ENCODE results near the gene MRPS21.

MRPS21 gene

DNA sequence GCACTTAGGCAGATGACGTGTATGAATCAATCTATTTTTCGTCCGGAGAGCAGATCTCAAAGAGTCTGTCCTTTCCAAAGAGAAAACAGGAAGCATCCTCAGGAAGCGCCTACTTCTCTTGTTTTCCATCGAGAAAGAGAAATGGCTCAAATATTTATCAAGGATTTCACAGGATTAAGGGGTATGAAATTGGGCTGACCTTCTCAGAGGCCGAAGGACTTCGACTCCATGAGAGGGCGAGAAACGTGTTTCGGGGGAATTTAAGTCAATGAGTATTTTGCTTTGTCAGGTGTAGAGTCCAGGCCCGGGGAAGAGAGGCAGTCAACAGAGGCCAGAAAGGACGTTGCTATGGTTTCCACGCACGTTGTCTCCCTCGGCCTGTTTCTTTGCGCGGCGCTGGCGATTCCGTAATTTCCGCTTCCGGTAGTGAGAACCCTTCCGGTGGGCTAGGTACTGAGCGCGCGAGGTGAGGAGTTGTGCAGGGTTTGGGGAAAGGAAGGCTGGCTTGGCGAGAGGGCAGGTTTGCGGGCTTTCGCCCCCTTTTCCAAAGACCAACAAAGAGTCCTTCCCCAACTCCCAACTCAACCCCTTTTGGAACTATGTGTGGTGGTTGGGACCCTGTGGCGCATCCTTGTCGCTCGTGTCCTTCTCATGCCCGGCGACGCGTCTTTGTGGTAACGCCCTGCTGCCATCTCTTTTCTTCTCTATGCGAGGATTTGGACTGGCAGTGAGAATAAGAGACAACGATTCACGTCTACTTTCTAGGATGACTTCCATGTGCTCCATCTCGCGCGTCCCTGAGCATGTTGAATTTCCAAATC is at the start of gene MRPS21:
Gene MRPS21, plus strand, starts transcription at position 429 of the 821 bp plus-strand sequence. CDS start 506 bp downstream, outside the sequence.
- DNase-seq (ENCODE audit: low read depth, low spot score) = peak; percentile 95

DNA sequence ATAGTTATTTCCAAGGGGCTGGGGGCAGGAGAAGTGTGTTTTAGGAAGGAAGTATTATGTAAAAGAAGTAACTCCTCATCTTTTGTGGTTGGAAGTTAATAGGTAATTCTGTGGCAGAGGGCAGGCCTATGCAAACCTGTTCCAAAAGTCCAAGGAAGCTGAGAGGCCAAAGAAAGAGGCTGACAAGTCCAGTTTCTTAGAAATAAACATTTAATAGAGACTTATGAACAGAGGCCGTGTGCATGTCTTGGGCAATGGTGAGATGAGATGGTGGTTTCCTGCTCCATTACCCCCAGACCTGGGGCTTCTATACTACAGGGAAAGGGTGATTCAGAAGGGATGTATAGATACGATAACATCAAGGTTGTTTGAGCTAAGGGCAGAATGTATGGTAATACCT is 43.7 kb upstream of the MRPS21 start:
- DNase-seq (ENCODE audit: low read depth, low spot score) = no peak

DNA sequence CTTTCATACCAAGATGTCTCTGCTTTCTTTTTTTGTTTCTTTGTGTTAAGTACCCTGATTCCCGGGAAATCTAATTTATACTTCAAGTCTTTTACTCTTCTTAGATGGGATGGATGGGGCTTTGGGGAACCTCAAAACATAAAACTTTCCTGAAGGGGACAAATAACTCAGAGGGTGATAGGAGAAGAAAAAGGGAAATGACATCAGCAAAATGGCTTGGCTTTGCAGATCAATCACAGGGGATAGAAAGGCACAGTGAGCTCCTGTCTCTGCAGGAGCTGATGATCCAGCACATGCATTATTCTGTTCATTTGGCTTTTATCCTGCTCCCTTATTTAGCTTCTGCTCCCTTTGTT is 37.5 kb upstream of the MRPS21 start:
- no peak for DNase-seq (ENCODE audit: low read depth, low spot score)

DNA sequence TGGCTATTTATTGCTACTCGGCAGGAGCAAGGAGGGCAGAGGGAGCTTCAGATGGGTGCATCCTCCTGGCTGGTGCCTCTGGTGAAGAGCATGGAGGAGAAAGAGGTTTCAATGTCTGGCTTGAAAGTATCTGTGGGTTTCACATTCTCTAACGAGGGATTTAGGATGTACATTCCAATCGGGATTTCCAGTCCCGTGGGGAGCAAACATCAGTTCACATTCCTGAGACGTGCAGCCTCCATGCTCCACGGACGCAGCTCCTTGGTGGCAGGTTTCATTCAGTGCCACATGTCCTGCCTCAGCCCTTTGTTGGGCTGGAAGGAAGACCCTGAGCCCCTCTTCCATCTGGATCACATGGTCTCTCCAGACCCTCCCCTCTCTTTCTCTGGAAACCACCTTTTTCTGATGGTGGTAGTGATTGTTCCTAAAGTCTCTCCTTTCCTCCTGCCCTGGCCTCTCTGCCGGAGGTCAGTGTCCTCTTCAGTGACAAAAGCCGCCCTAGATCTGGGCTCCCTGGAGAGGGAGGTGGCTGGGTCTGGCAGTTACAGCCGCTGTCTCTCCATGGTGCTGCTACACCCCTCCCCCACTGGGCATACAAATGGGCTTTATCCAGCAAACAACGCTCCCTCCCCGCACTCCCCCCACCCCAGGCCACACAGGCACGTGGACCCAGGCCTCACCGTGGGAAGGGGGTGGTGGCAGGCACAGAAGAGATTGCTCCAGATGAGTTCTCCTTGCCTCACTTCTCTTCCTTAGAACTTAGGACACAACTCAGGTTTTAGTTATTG is 36.9 kb upstream of the MRPS21 start:
- DNase-seq (ENCODE audit: low read depth, low spot score) = peak; percentile 53

- peak; percentile 49 for DNase-seq (ENCODE audit: low read depth, low spot score)
These were observed 35.8 kb upstream of the MRPS21 start, which contains the start of gene CA14 for GRCh38 chr1:150257624-150258585. TSS of gene CA14 (plus strand) at chr1:150257774. CDS start at chr1:150258129, 355 bp downstream.

DNA sequence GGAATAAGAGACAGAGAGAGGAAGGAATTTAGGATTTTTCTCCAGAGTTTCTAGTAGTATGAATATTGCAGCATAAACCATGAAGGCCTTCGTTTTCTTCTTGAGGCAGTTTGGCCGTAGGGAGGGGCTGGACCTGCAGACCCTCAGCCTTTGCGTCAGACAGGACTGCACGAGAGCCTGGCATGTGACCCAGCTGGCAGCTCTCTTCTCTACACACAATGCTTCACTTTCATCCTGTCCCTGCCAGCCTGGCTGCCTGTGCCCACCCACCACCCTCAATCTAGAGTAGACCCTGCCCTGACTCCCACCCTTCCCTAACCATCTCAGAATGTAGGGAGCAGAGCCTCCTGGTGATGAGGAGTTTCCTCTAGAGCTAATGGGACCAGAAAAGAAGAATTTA is 34.4 kb upstream of the MRPS21 start:
- DNase-seq (ENCODE audit: low read depth, low spot score) = no peak

GRCh38 chr1:150259758-150260669 is 33.6 kb upstream of the MRPS21 start:
- peak; percentile 50 for DNase-seq (ENCODE audit: low read depth, low spot score)

- no peak for DNase-seq (ENCODE audit: low read depth, low spot score)
These were observed 32.3 kb upstream of the MRPS21 start for GRCh38 chr1:150261367-150261766.

DNA sequence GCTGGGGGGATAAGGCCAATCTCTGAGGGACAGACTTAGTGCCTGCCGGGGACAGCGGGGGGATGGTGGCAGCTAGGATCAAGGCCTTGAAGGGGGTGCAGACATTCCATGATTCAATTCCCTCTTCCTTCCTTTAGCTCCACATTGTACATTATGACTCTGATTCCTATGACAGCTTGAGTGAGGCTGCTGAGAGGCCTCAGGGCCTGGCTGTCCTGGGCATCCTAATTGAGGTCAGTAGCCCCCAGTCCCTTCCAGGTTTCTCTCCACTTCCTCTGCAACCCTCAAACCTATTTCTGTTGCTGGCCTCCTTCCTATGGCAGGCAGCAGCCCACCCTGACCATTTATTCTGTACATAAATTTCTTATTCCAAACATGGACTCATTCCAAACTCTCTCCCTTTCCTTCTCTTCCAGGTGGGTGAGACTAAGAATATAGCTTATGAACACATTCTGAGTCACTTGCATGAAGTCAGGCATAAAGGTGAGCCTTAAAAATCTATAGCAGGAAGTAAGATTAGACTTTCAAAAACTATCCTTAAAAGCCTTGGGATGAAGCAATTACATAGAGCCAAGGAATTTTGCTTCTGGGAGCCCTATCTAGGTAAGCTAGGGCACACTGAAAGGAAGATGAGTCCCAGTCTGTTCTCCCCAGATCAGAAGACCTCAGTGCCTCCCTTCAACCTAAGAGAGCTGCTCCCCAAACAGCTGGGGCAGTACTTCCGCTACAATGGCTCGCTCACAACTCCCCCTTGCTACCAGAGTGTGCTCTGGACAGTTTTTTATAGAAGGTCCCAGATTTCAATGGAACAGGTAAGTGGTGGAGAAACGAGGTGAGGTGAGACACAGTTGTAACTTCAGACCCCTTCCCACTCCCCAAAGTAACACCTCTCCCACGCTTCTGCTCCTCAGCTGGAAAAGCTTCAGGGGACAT is 31.0 kb upstream of the MRPS21 start:
- DNase-seq (ENCODE audit: low read depth, low spot score) = no peak

DNA sequence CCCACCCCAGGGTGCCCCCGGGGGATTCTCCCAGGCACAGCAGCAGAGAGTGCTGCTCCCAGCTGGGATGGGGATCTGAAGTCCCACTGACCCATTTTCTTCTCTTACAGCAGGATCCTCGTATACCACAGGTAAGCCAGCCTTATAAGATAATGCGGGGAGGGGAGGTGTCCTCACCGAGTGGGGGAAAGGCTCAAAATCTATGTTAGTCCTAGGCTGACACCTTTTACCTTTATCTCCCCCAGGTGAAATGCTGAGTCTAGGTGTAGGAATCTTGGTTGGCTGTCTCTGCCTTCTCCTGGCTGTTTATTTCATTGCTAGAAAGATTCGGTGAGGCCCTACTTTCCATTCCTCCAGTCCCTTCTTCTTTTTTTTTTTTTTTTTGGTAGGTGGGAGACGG is 30.1 kb upstream of the MRPS21 start:
- no peak for DNase-seq (ENCODE audit: low read depth, low spot score)

DNA sequence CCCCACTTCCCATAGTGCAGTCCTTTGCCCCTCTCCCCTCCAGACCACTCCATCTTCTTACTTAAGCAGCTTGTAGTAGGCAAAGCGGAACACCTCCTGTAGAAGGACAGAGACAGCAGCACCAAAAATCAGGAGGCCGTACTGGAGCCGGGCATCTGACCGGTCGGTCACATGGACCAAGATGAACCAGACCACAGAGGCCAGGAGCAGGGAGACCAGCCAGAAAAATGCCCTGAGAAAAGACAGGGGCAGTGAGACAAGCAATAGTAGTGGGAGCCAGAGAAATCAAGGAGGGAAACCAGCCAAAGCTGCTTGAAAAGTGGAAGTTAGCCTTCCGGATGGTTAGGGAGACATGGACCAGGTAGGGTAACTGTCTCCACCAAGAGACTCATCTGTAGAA is 25.8 kb upstream of the MRPS21 start:
- no peak for DNase-seq (ENCODE audit: low read depth, low spot score)

- DNase-seq (ENCODE audit: low read depth, low spot score) = peak; percentile 33
These were observed 25.3 kb upstream of the MRPS21 start for GRCh38 chr1:150268340-150268704.

DNA sequence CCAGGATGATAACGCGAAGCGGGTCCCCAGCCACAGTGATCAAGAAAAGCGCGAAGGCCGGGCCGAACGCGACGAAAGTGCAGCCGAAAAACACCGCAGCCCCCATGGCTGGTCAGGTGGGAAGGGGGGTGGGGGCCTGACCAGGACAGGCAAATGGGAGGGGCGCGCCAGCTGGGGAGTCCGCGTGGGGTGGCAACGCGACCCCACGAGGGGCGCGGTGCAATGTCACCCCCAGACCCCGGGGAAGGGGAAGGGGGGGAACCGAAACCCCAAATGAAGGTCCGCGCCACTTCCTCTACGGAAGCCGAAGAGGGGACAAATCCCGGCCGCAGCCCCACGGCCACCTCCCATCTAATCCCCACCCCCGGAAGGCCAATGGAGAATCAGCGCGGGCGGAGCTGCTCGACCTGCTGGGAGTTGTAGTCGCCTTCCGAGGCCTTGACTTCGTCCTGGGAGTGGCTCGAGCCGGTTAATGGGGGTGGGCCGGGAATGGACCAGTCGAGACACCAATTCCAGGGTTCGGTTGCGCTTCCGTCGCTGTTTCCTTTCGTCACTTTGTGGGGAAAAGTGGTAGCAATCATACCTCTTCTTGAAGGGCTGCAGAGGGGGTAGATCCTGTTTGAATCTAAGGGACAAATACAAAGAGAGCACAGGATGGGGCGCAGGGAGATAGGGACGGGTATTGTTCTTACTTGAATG is 24.8 kb upstream of the MRPS21 start, which contains the start of gene APH1A:
Gene APH1A, minus strand, starts transcription at position 312 of the 699 bp plus-strand sequence. Its CDS starts 206 bp downstream, at position 106.
- peak; percentile 98 for DNase-seq (ENCODE audit: low read depth, low spot score)

- no peak for DNase-seq (ENCODE audit: low read depth, low spot score)
These were observed 24.2 kb upstream of the MRPS21 start for GRCh38 chr1:150269451-150269850.

GRCh38 chr1:150271291-150271959 is 22.2 kb upstream of the MRPS21 start:
- no peak for DNase-seq (ENCODE audit: low read depth, low spot score)

- no peak for DNase-seq (ENCODE audit: low read depth, low spot score)
These were observed 20.4 kb upstream of the MRPS21 start for GRCh38 chr1:150273311-150273710.

GRCh38 chr1:150280138-150280707 is 13.4 kb upstream of the MRPS21 start:
- DNase-seq (ENCODE audit: low read depth, low spot score) = no peak

Measured in astrocyte of the hippocampus (primary cell).